GM12891 (cell line): ENCODE results near the gene TBCA.

Source experiments
- PAX5 ChIP-seq: IDR thresholded peaks from 2 replicates; pipeline ENCODE4 v1.6.1; 2011; ENCODE audit warnings: low read length, moderate library complexity, mild to moderate bottlenecking; ENCODE audit not compliant: insufficient read depth, severe bottlenecking
- POLR2A ChIP-seq: IDR thresholded peaks from 2 replicates; pipeline ENCODE4 v1.6.1; 2011; ENCODE audit warnings: low read depth, low read length, control low read depth
- POLR2AphosphoS5 ChIP-seq: IDR thresholded peaks from 2 replicates; pipeline ENCODE4 v1.6.1; 2011; ENCODE audit warnings: low read depth, low read length, control low read depth
- POU2F2 ChIP-seq: IDR thresholded peaks from 2 replicates; pipeline ENCODE4 v1.6.1; 2011; ENCODE audit warnings: low read depth, mild to moderate bottlenecking, control low read depth, low read length, moderate library complexity
- SPI1 ChIP-seq: IDR thresholded peaks from 2 replicates; pipeline ENCODE4 v1.6.1; 2011; ENCODE audit warnings: low read depth, low read length, control low read depth
- TAF1 ChIP-seq: IDR thresholded peaks from 2 replicates; pipeline ENCODE4 v1.6.1; 2011; ENCODE audit warnings: low read depth, low read length, control low read depth

DNA sequence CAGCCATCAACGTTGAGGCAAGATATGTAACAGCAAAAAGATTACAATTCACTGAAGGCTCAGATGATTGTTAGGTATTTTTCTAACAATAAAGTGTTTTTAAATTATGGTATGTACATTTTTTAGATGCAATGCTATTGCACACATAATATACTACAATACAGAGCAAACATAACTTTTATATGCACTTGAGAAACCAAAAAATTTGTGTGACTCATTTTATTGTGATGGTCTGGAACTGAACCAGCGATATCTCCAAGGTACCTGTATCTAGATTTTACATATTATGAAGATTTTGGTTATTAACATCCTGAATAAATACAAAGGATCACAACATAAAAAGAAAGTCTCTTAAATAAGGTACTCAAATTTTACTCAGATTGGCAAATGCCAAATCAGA, 41.3 kb downstream of the TBCA start:
- no peak for TF ChIP-seq POLR2A
- no peak for TF ChIP-seq POLR2AphosphoS5
- no peak for TF ChIP-seq POU2F2
- no peak for TF ChIP-seq PAX5
- TF ChIP-seq SPI1, result no peak
- TF ChIP-seq TAF1, result no peak
